Neuronal stem cell (in vitro differentiated cells): ENCODE results near the gene POPDC3.

Experiments used
- DNase-seq: peaks from one replicate; pipeline ENCODE4 v3.0.0-alpha.2; 2013; ENCODE audit warnings: low spot score
- H2AFZ ChIP-seq: one replicate; pipeline ENCODE4 v1.6.1; 2013; ENCODE audit warnings: mild to moderate bottlenecking, low read length, inconsistent platforms
- H2AK5ac ChIP-seq: 2 replicates; pipeline ENCODE4 v1.6.1; 2013; ENCODE audit warnings: low read depth, mild to moderate bottlenecking, inconsistent platforms, low read length, moderate library complexity, mixed read lengths
- H2BK120ac ChIP-seq: 2 replicates; pipeline ENCODE4 v1.6.1; 2013; ENCODE audit warnings: low read depth, mild to moderate bottlenecking, inconsistent platforms, low read length, moderate library complexity, mixed read lengths
- H2BK12ac ChIP-seq: one replicate; pipeline ENCODE4 v1.6.1; 2013; ENCODE audit warnings: low read length, inconsistent platforms
- H2BK15ac ChIP-seq: 2 replicates; pipeline ENCODE4 v1.6.1; 2013; ENCODE audit warnings: mild to moderate bottlenecking, low read length, inconsistent platforms, mixed read lengths
- H2BK5ac ChIP-seq: one replicate; pipeline ENCODE4 v1.6.1; 2013; ENCODE audit warnings: inconsistent platforms, mild to moderate bottlenecking, low read length, moderate library complexity
- H3K14ac ChIP-seq: one replicate; pipeline ENCODE4 v1.6.1; 2013; ENCODE audit warnings: low read length, inconsistent platforms
- H3K18ac ChIP-seq: 2 replicates; pipeline ENCODE4 v1.6.1; 2013; ENCODE audit warnings: low read length, inconsistent platforms
- H3K23ac ChIP-seq: 2 replicates; pipeline ENCODE4 v1.6.1; 2013; ENCODE audit warnings: low read depth, mild to moderate bottlenecking, mixed read lengths, low read length, inconsistent platforms; ENCODE audit not compliant: poor library complexity
- H3K27ac ChIP-seq: replicated peaks from 3 replicates; pipeline ENCODE4 v1.5.1; 2013; ENCODE audit warnings: low read length, inconsistent platforms
- H3K27me3 ChIP-seq, 3 experiments: 2 replicates each; pipeline ENCODE4 v1.6.1; 2013; ENCODE audit warnings: low read length in 3 of 3, mild to moderate bottlenecking in 2 of 3, inconsistent platforms in 1 of 3, low read depth in 1 of 3, mixed read lengths in 1 of 3, moderate library complexity in 1 of 3; ENCODE audit not compliant: control insufficient read depth in 3 of 3, insufficient read depth in 3 of 3
- H3K36me3 ChIP-seq, 2 donors: replicated peaks in 1 of 2; 2 replicates each; pipeline ENCODE4 v1.6.1; 2013; ENCODE audit warnings: low read length in 2 of 2; ENCODE audit not compliant: control insufficient read depth in 2 of 2, insufficient read depth in 2 of 2
- H3K4ac ChIP-seq: 2 replicates; pipeline ENCODE4 v1.6.1; 2013; ENCODE audit warnings: inconsistent platforms, mild to moderate bottlenecking, low read length, moderate library complexity
- H3K4me1 ChIP-seq, 2 donors: 1 replicate in 1 of 2; 2 replicates in 1 of 2; pipeline ENCODE4 v1.6.1; 2013; ENCODE audit warnings: low read length in 2 of 2, low read depth in 1 of 2; ENCODE audit not compliant: control insufficient read depth in 2 of 2, insufficient read depth in 1 of 2
- H3K4me2 ChIP-seq: one replicate; pipeline ENCODE4 v1.6.1; 2013; ENCODE audit warnings: mild to moderate bottlenecking, low read length, inconsistent platforms; ENCODE audit not compliant: insufficient read depth, poor library complexity, severe bottlenecking
- H3K4me3 ChIP-seq, 2 donors: 2 replicates each; pipeline ENCODE4 v1.5.1; 2013; ENCODE audit warnings: low read length in 2 of 2, mild to moderate bottlenecking in 2 of 2, inconsistent platforms in 1 of 2, moderate library complexity in 1 of 2
- H3K79me1 ChIP-seq: one replicate; pipeline ENCODE4 v1.6.1; 2013; ENCODE audit warnings: low read depth, mild to moderate bottlenecking, inconsistent platforms, low read length, moderate library complexity
- H3K9ac ChIP-seq: one replicate; pipeline ENCODE4 v1.6.1; 2013; ENCODE audit warnings: mild to moderate bottlenecking, low read depth, low read length, inconsistent platforms; ENCODE audit not compliant: poor library complexity
- H3K9me3 ChIP-seq, 2 donors: replicated peaks in 1 of 2; 2 replicates each; pipeline versions ENCODE3 to v1.6.1; 2013; ENCODE audit warnings: low read length in 2 of 2, mild to moderate bottlenecking in 2 of 2, inconsistent platforms in 1 of 2, low read depth in 1 of 2, mixed read lengths in 1 of 2, moderate library complexity in 1 of 2; ENCODE audit not compliant: control insufficient read depth in 2 of 2, insufficient read depth in 1 of 2
- H4K8ac ChIP-seq: one replicate; pipeline ENCODE4 v1.6.1; 2013; ENCODE audit warnings: low read depth, mild to moderate bottlenecking, inconsistent platforms, low read length, moderate library complexity
- H4K91ac ChIP-seq: one replicate; pipeline ENCODE4 v1.6.1; 2013; ENCODE audit warnings: low read length, low read depth, mild to moderate bottlenecking, inconsistent platforms; ENCODE audit not compliant: poor library complexity
- WGBS, 2 donors: extraction: QIAGEN DNeasy Blood & Tissue Kit; methylation state at CpG; one replicate each; pipeline ENCODE4 v1.1.7; 2013; ENCODE audit warnings: missing lambda C conversion rate in 2 of 2, mixed read lengths in 1 of 2; ENCODE audit not compliant: insufficient read length in 2 of 2, insufficient replicate concordance in 1 of 2; ENCODE audit errors: extremely low coverage in 2 of 2; 5-methylcytosine and 5-hydroxymethylcytosine counted together

The POPDC3 gene

DNA sequence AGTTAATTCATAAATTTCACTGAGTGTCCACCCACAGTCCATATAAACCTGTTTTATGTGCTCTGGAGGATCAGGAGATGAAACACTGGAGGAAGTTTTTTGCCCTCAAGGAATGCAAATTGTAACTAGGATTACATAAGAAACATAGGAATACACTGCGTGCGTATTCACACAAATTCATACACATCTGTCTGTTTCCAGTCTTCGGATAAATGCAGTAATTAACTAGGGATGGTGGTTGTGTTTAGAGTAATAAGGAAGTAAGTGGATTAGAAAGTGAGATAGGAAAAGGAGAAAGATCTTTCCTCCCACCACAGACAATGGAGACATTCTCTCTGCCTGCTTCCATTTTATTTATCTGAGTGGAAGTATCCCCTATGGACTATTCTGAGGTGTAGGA lies 35.7 kb upstream of the POPDC3 start:
- Histone ChIP-seq H4K8ac (no peak overlapping the region), H3K27me3 (no peaks in the 10 kb centered on the region), H3K23ac (no peak overlapping the region), H3K4ac (no peak overlapping the region), H3K18ac (no peak overlapping the region), H2AFZ (no peak overlapping the region), H3K4me1 (no peaks in the 10 kb centered on the region), H3K9ac (no peak overlapping the region), H3K4me2 (no peak overlapping the region), H4K91ac (no peak overlapping the region), H2BK120ac (no peak overlapping the region), H2BK12ac (no peak overlapping the region), H2AK5ac (no peak overlapping the region), H3K79me1 (no peaks in the 10 kb centered on the region), H3K4me3 (no peak overlapping the region), H3K36me3 (no peaks in the 10 kb centered on the region), H3K9me3 (no peaks in the 10 kb centered on the region), H2BK15ac (no peak overlapping the region), H2BK5ac (no peak overlapping the region), H3K14ac (no peak overlapping the region), H3K27ac (no peak overlapping the region)
- DNase-seq, result no peak
- no CpG with 5 or more reads among the region's 3 CpGs for WGBS, 2 donors

- DNase-seq, result no peak
- Histone ChIP-seq H3K9ac (no peak overlapping the region), H3K4me1 (no peaks in the 10 kb centered on the region), H3K18ac (no peak overlapping the region), H3K36me3 (no peaks in the 10 kb centered on the region), H2AK5ac (no peak overlapping the region), H3K27ac (no peak overlapping the region), H3K27me3 (no peaks in the 10 kb centered on the region), H3K4me2 (no peak overlapping the region), H3K4ac (no peak overlapping the region), H3K4me3 (no peak overlapping the region), H2BK12ac (no peak overlapping the region), H4K91ac (no peak overlapping the region), H2BK5ac (no peak overlapping the region), H3K23ac (no peak overlapping the region), H3K79me1 (no peaks in the 10 kb centered on the region), H3K9me3 (no peaks in the 10 kb centered on the region), H3K14ac (no peak overlapping the region), H2BK15ac (no peak overlapping the region), H4K8ac (no peak overlapping the region), H2BK120ac (no peak overlapping the region), H2AFZ (no peak overlapping the region)
Observed at GRCh38 chr6:105214668-105215067, 34.9 kb upstream of the POPDC3 start.

- no peak overlapping the region for H3K4me3 ChIP-seq
- no peak overlapping the region for H2BK12ac ChIP-seq
- H3K14ac ChIP-seq, result no peak overlapping the region
- no peak overlapping the region for H3K9ac ChIP-seq
- H3K27me3 ChIP-seq, result no peaks in the 10 kb centered on the region
- no peak overlapping the region for H4K91ac ChIP-seq
- H3K79me1 ChIP-seq, result no peaks in the 10 kb centered on the region
- no peak overlapping the region for H2BK15ac ChIP-seq
- H2BK5ac ChIP-seq, result no peak overlapping the region
- no peak overlapping the region for H4K8ac ChIP-seq
- no peak overlapping the region for H2AFZ ChIP-seq
- no peak overlapping the region for H3K4me2 ChIP-seq
- H3K36me3 ChIP-seq, result no peaks in the 10 kb centered on the region
- no peaks in the 10 kb centered on the region for H3K9me3 ChIP-seq
- no peak for DNase-seq
- H3K18ac ChIP-seq, result no peak overlapping the region
- H2AK5ac ChIP-seq, result no peak overlapping the region
- no peak overlapping the region for H3K27ac ChIP-seq
- H3K4ac ChIP-seq, result no peak overlapping the region
- no peak overlapping the region for H3K23ac ChIP-seq
- H2BK120ac ChIP-seq, result no peak overlapping the region
- no peaks in the 10 kb centered on the region for H3K4me1 ChIP-seq
Observed at GRCh38 chr6:105213272-105213671, 33.5 kb upstream of the POPDC3 start.

GRCh38 chr6:105212587-105212986 lies 32.8 kb upstream of the POPDC3 start:
- no peak overlapping the region for H2AFZ ChIP-seq
- no peak overlapping the region for H2BK120ac ChIP-seq
- no peak overlapping the region for H2BK12ac ChIP-seq
- no peak overlapping the region for H3K14ac ChIP-seq
- no CpG with 5 or more reads among the region's 1 CpG for WGBS, 2 donors
- no peak overlapping the region for H3K4me3 ChIP-seq
- H3K9ac ChIP-seq, result no peak overlapping the region
- DNase-seq, result no peak
- H3K18ac ChIP-seq, result no peak overlapping the region
- H2BK15ac ChIP-seq, result no peak overlapping the region
- H3K9me3 ChIP-seq, result no peaks in the 10 kb centered on the region
- H3K27me3 ChIP-seq, result no peaks in the 10 kb centered on the region
- no peak overlapping the region for H3K4ac ChIP-seq
- no peak overlapping the region for H3K23ac ChIP-seq
- no peak overlapping the region for H2AK5ac ChIP-seq
- H4K8ac ChIP-seq, result no peak overlapping the region
- no peaks in the 10 kb centered on the region for H3K36me3 ChIP-seq
- H2BK5ac ChIP-seq, result no peak overlapping the region
- H3K4me2 ChIP-seq, result no peak overlapping the region
- no peaks in the 10 kb centered on the region for H3K4me1 ChIP-seq
- no peak overlapping the region for H3K27ac ChIP-seq
- H4K91ac ChIP-seq, result no peak overlapping the region
- H3K79me1 ChIP-seq, result no peaks in the 10 kb centered on the region
